Stimulated activated naive CD8-positive, alpha-beta T cell treated with anti-CD3 and anti-CD28 coated beads, Interleukin-15, amount 100 ng/mL, for 72 hours (primary cell): ENCODE results near the gene NCAPD2.
"Not testable (repeated sequence)": the region's sequence is repeated elsewhere in the genome, so short reads cannot be mapped to it uniquely, and the experiment has no call there.

Source experiments
- ATAC-seq: fragments of 150-1000 bp; cut with Tn5 transposase; 2 replicates; pipeline ENCODE4 v1.10.0; 2021; ENCODE audit warnings: mild to moderate bottlenecking, moderate library complexity
- DNase-seq, 2 donors: peaks; one replicate each; pipeline ENCODE4 v3.0.0; 2021 to 2022
- H3K27ac Mint-ChIP-seq, 2 donors: one replicate each; pipeline ENCODE4 v1.8.0; 2022; ENCODE audit warnings: mild to moderate bottlenecking in 2 of 2, mixed read lengths in 2 of 2, moderate library complexity in 2 of 2
- H3K27me3 Mint-ChIP-seq: one replicate; pipeline ENCODE4 v1.8.0; 2022; ENCODE audit warnings: mixed read lengths
- H3K4me1 Mint-ChIP-seq: one replicate; pipeline ENCODE4 v1.8.0; 2022; ENCODE audit warnings: mild to moderate bottlenecking, mixed read lengths
- H3K4me3 Mint-ChIP-seq, 2 donors: one replicate each; pipeline ENCODE4 v1.8.0; 2022; ENCODE audit warnings: mild to moderate bottlenecking in 2 of 2, mixed read lengths in 2 of 2, moderate library complexity in 1 of 2
- H3K9me3 Mint-ChIP-seq, 2 donors: one replicate each; pipeline ENCODE4 v1.8.0; 2022; ENCODE audit warnings: mixed read lengths in 2 of 2

Gene NCAPD2

GRCh38 chr12:6470375-6471163, 23.3 kb upstream of the NCAPD2 start, which contains the start of gene VAMP1:
VAMP1 (minus strand) TSS chr12:6470677; CDS start chr12:6470531, 146 bp downstream.
- H3K27ac Mint-ChIP-seq = peak within 1 kb of the TSS; percentile 76 to 91

GRCh38 chr12:6471989-6472360, 21.9 kb upstream of the NCAPD2 start:
- peaks cover 43% of the 10 kb centered on the region for H3K4me1 Mint-ChIP-seq
- no peak for ATAC-seq

More at GRCh38 chr12:6470375-6471163, 23.3 kb upstream of the NCAPD2 start, which contains the start of gene VAMP1:
- Mint-ChIP-seq H3K4me3 (peak within 1 kb of the TSS; percentile 78 to 88), H3K9me3 (peaks cover 0 to 4% of the 10 kb centered on the region in 2 donors), H3K27me3 (no peaks in the 10 kb centered on the region), H3K4me1 (peaks cover 57% of the 10 kb centered on the region)
- peak; percentile 98 to 99 for DNase-seq
- ATAC-seq = peak; percentile 95

GRCh38 chr12:6472491-6472890, 21.4 kb upstream of the NCAPD2 start:
- H3K9me3 Mint-ChIP-seq = no peaks in the 10 kb centered on the region
- ATAC-seq (no peak), DNase-seq (no peak)
- no peak overlapping the region for H3K27ac Mint-ChIP-seq
- peaks cover 38% of the 10 kb centered on the region for H3K4me1 Mint-ChIP-seq
- no peaks in the 10 kb centered on the region for H3K27me3 Mint-ChIP-seq
- peak overlapping the region in 1 of 2 donors; percentile 37 for H3K4me3 Mint-ChIP-seq

More at GRCh38 chr12:6471989-6472360, 21.9 kb upstream of the NCAPD2 start:
- Mint-ChIP-seq H3K4me3 (peak overlapping the region in 1 of 2 donors; percentile 37), H3K9me3 (peaks cover 0 to 3% of the 10 kb centered on the region in 2 donors), H3K27me3 (no peaks in the 10 kb centered on the region), H3K27ac (no peak overlapping the region)
- DNase-seq = no peak

- not testable (repeated sequence) for H3K4me3 Mint-ChIP-seq, ATAC-seq, H3K27me3 Mint-ChIP-seq, H3K27ac Mint-ChIP-seq, H3K9me3 Mint-ChIP-seq, DNase-seq
- peaks cover 17% of the 10 kb centered on the region for H3K4me1 Mint-ChIP-seq
Measured at GRCh38 chr12:6475233-6475975, 18.5 kb upstream of the NCAPD2 start.

GRCh38 chr12:6476489-6476888, 17.4 kb upstream of the NCAPD2 start:
- no peaks in the 10 kb centered on the region for H3K27me3 Mint-ChIP-seq
- H3K4me1 Mint-ChIP-seq = peaks cover 8% of the 10 kb centered on the region
- ATAC-seq (no peak), DNase-seq (no peak)
- H3K27ac Mint-ChIP-seq = no peak overlapping the region
- no peak overlapping the region for H3K4me3 Mint-ChIP-seq
- H3K9me3 Mint-ChIP-seq = no peaks in the 10 kb centered on the region

- not testable (repeated sequence) for H3K4me3 Mint-ChIP-seq, H3K27me3 Mint-ChIP-seq, H3K27ac Mint-ChIP-seq, ATAC-seq, DNase-seq, H3K4me1 Mint-ChIP-seq, H3K9me3 Mint-ChIP-seq
Measured at GRCh38 chr12:6477601-6478377, 16.1 kb upstream of the NCAPD2 start.

GRCh38 chr12:6478416-6478815, 15.5 kb upstream of the NCAPD2 start:
- DNase-seq (no peak), ATAC-seq (no peak)
- Mint-ChIP-seq H3K4me3 (no peak overlapping the region), H3K27me3 (no peaks in the 10 kb centered on the region), H3K9me3 (no peaks in the 10 kb centered on the region), H3K4me1 (no peaks in the 10 kb centered on the region), H3K27ac (no peak overlapping the region)

- Mint-ChIP-seq H3K27me3 (no peaks in the 10 kb centered on the region), H3K9me3 (no peaks in the 10 kb centered on the region), H3K27ac (peak overlapping the region in 1 of 2 donors; percentile 58), H3K4me1 (peaks cover 10% of the 10 kb centered on the region), H3K4me3 (no peak overlapping the region)
- no peak for ATAC-seq
- no peak for DNase-seq
Measured at GRCh38 chr12:6488240-6488639, 5.7 kb upstream of the NCAPD2 start.

GRCh38 chr12:6489449-6489848, 4.5 kb upstream of the NCAPD2 start:
- H3K9me3 Mint-ChIP-seq = no peaks in the 10 kb centered on the region

GRCh38 chr12:6490673-6491072, 3.2 kb upstream of the NCAPD2 start:
- ATAC-seq, H3K27ac Mint-ChIP-seq, H3K4me3 Mint-ChIP-seq, H3K27me3 Mint-ChIP-seq, DNase-seq, H3K9me3 Mint-ChIP-seq: not testable (repeated sequence)
- H3K4me1 Mint-ChIP-seq = peaks cover 22% of the 10 kb centered on the region

More at GRCh38 chr12:6489449-6489848, 4.5 kb upstream of the NCAPD2 start:
- Mint-ChIP-seq H3K4me1 (peaks cover 10% of the 10 kb centered on the region), H3K27ac (no peak overlapping the region), H3K4me3 (no peak overlapping the region), H3K27me3 (no peaks in the 10 kb centered on the region)
- ATAC-seq (no peak), DNase-seq (no peak)

GRCh38 chr12:6492838-6493496, 935 bp upstream of the NCAPD2 start, which contains the start of gene MRPL51:
MRPL51 (minus strand) TSS chr12:6493262; CDS start chr12:6493136, 126 bp downstream.
- peak within 1 kb of the TSS; percentile 96 to 99 for H3K27ac Mint-ChIP-seq
- DNase-seq = peak; percentile 96 to 98
- H3K4me1 Mint-ChIP-seq = peaks cover 33% of the 10 kb centered on the region
- H3K9me3 Mint-ChIP-seq = no peaks in the 10 kb centered on the region
- ATAC-seq = peak; percentile 85
- no peaks in the 10 kb centered on the region for H3K27me3 Mint-ChIP-seq
- peak within 1 kb of the TSS; percentile 91 to 97 for H3K4me3 Mint-ChIP-seq

- DNase-seq = peak in 1 of 2 donors; percentile 19
- Mint-ChIP-seq H3K9me3 (no peaks in the 10 kb centered on the region), H3K27ac (peak overlapping the region; percentile 95 to 97), H3K27me3 (no peaks in the 10 kb centered on the region), H3K4me1 (peaks cover 33% of the 10 kb centered on the region), H3K4me3 (peak overlapping the region; percentile 91 to 97)
- peak; percentile 13 for ATAC-seq
Measured at GRCh38 chr12:6494258-6494743, 399 bp downstream of the NCAPD2 start.

GRCh38 chr12:6494968-6495367, 1.1 kb downstream of the NCAPD2 start:
- Mint-ChIP-seq H3K9me3 (no peaks in the 10 kb centered on the region), H3K27ac (peak overlapping the region in 1 of 2 donors; percentile 95), H3K4me1 (peaks cover 33% of the 10 kb centered on the region), H3K27me3 (no peaks in the 10 kb centered on the region), H3K4me3 (peak overlapping the region; percentile 91 to 97)
- ATAC-seq (no peak), DNase-seq (no peak)

- not testable (repeated sequence) for H3K9me3 Mint-ChIP-seq
Measured at GRCh38 chr12:6497291-6497690, 3.4 kb downstream of the NCAPD2 start.

More at GRCh38 chr12:6497291-6497690, 3.4 kb downstream of the NCAPD2 start:
- peak overlapping the region; percentile 1 to 12 for H3K4me3 Mint-ChIP-seq
- not testable (repeated sequence) for ATAC-seq, DNase-seq, H3K27me3 Mint-ChIP-seq
- H3K27ac Mint-ChIP-seq = peak overlapping the region in 1 of 2 donors; percentile 78
- peaks cover 25% of the 10 kb centered on the region for H3K4me1 Mint-ChIP-seq
